Measurements from ENCODE around the gene COX18.

DNA sequence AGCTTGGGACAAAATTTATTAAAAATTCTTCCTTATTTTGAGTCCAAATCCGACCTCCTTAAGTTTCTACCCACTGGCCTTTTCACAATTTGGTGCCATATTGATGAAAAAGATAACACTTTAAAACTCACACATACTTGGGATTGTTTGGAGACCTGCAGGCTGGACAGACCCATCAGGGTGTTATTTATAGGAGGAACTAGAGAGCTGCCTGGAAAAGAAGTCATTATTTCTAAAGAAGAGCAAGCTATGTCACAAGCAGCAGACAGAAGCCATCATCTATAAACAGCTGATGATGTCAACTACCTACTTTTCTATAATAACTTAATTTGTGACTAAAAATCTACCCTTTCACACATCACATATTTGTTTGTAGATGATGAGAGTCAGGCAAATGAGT, 56.2 kb downstream of the COX18 start:
- TF ChIP-seq, protein P1, sequence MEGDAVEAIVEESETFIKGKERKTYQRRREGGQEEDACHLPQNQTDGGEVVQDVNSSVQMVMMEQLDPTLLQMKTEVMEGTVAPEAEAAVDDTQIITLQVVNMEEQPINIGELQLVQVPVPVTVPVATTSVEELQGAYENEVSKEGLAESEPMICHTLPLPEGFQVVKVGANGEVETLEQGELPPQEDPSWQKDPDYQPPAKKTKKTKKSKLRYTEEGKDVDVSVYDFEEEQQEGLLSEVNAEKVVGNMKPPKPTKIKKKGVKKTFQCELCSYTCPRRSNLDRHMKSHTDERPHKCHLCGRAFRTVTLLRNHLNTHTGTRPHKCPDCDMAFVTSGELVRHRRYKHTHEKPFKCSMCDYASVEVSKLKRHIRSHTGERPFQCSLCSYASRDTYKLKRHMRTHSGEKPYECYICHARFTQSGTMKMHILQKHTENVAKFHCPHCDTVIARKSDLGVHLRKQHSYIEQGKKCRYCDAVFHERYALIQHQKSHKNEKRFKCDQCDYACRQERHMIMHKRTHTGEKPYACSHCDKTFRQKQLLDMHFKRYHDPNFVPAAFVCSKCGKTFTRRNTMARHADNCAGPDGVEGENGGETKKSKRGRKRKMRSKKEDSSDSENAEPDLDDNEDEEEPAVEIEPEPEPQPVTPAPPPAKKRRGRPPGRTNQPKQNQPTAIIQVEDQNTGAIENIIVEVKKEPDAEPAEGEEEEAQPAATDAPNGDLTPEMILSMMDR (conservative IDR thresholded peaks at IDR 0.05 in 1 of 2, IDR thresholded peaks at IDR 0.05 in 1 of 2; ENCODE audit: extremely low read depth in 1 of 2, insufficient read depth in 1 of 2, low read depth in 1 of 2, low read length in 2 of 2) = no peak
- no peak for TF ChIP-seq EZH2 (IDR thresholded peaks at IDR 0.05; ENCODE audit: borderline replicate concordance, low read length)
